ENCODE measurements around the gene L2HGDH.

Gene L2HGDH

DNA sequence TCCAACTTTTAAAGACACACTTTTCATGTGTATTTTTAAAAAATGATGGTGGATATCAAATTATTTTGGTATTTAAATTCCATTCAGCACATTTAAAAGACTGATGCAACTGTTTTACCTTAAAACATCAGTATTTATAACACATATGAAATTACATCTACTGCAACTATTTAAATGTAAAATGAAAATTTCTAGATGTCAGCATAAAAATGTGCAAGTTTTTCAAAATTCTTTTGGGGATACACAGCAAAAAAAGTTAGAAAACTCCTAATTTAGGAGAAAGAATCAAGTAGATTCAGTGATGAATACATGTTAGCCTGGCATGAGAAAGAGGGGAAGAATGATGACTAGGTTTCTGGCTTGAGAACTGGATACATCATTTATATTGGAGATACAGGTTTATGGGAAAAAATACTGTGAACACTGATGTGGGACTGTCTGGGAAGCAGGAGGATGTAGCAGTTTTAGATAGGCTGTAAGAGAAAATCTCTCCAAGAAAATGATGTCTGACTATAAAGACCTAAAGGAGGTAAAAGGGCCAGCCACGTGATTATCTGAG is 89.9 kb downstream of the L2HGDH start:
- TF ChIP-seq POLR2AphosphoS5 (IDR thresholded peaks at IDR 0.05; ENCODE audit: low read depth, low read length): no peak

DNA sequence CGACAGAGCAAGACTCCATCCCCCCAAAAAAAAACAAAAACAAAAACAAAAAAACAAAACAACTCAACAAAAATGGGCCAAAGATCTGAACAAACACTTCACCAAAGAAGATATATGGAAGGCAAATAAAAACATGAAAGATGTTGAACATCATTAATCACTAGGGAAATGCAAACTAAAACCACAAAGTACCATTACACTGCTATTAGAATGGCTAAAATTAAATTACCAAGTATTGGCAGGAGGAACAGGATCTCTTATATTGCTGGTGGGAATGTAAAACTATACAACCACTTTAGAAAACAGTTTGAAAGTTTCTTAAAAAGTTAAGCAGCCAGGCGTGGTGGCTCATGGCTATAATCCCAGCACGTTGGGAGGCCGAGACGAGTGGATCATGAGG is 93.5 kb downstream of the L2HGDH start:
- TF ChIP-seq TAF1 (IDR thresholded peaks at IDR 0.05; ENCODE audit: borderline replicate concordance, insufficient read depth, low read length) (no peak), FOXP2 (optimal IDR thresholded peaks at IDR 0.05; ENCODE audit: borderline replicate concordance, extremely low read depth, extremely low read length, insufficient read depth) (no peak), POLR2AphosphoS5 (IDR thresholded peaks at IDR 0.05; ENCODE audit: low read depth, low read length) (no peak), SIN3A (IDR thresholded peaks at IDR 0.05; ENCODE audit: borderline replicate concordance, insufficient read depth, low read length) (no peak)
- TF ChIP-seq, protein P1, sequence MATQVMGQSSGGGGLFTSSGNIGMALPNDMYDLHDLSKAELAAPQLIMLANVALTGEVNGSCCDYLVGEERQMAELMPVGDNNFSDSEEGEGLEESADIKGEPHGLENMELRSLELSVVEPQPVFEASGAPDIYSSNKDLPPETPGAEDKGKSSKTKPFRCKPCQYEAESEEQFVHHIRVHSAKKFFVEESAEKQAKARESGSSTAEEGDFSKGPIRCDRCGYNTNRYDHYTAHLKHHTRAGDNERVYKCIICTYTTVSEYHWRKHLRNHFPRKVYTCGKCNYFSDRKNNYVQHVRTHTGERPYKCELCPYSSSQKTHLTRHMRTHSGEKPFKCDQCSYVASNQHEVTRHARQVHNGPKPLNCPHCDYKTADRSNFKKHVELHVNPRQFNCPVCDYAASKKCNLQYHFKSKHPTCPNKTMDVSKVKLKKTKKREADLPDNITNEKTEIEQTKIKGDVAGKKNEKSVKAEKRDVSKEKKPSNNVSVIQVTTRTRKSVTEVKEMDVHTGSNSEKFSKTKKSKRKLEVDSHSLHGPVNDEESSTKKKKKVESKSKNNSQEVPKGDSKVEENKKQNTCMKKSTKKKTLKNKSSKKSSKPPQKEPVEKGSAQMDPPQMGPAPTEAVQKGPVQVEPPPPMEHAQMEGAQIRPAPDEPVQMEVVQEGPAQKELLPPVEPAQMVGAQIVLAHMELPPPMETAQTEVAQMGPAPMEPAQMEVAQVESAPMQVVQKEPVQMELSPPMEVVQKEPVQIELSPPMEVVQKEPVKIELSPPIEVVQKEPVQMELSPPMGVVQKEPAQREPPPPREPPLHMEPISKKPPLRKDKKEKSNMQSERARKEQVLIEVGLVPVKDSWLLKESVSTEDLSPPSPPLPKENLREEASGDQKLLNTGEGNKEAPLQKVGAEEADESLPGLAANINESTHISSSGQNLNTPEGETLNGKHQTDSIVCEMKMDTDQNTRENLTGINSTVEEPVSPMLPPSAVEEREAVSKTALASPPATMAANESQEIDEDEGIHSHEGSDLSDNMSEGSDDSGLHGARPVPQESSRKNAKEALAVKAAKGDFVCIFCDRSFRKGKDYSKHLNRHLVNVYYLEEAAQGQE (IDR thresholded peaks at IDR 0.05; ENCODE audit: insufficient read depth in 1 of 2, low read depth in 2 of 2, low read length in 2 of 2): no peak

DNA sequence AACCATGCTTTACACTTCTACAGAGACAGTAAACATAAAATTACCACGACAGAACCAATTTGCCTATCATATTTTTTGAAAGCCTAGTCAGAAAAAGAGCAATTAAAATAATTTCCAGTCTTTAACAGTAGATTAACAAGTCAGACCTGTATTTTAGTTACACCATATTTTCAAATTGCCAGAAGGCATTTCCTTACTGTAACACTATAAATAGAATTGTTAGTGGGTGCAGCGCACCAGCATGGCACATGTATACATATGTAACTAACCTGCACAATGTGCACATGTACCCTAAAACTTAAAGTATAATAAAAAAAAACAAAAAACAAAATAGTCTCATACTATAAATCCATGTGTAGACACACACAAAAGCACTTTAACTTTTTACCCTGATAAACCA is 96.6 kb downstream of the L2HGDH start:
- TF ChIP-seq TAF1 (IDR thresholded peaks at IDR 0.05; ENCODE audit: borderline replicate concordance, insufficient read depth, low read length) (no peak), FOXP2 (optimal IDR thresholded peaks at IDR 0.05; ENCODE audit: borderline replicate concordance, extremely low read depth, extremely low read length, insufficient read depth) (no peak), POLR2AphosphoS5 (IDR thresholded peaks at IDR 0.05; ENCODE audit: low read depth, low read length) (no peak), SIN3A (IDR thresholded peaks at IDR 0.05; ENCODE audit: borderline replicate concordance, insufficient read depth, low read length) (no peak)
- TF ChIP-seq, protein P1 (IDR thresholded peaks at IDR 0.05; ENCODE audit: insufficient read depth in 1 of 2, low read depth in 2 of 2, low read length in 2 of 2): no peak

DNA sequence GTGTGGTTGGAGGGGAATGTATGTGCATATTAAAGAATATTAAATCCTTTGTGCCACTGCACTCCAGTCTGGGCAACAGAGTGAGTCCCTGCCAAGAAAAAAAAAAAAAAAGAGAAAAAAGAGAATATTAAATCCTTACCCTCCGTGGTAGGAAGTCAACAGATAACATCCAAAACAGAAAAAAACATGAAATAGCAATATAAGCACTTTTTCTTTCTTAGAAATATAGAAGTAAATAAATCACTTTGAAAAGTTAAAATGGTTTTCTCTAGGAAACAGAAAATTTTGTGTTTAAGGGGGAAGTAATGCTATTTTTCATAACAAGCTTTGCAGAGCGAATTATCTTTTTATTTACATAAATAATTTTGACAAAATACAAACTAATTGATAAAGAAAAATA is 98.2 kb downstream of the L2HGDH start:
- TF ChIP-seq, protein P1 (IDR thresholded peaks at IDR 0.05; ENCODE audit: insufficient read depth in 1 of 2, low read depth in 2 of 2, low read length in 2 of 2): no peak
- no peak for TF ChIP-seq TAF1 (IDR thresholded peaks at IDR 0.05; ENCODE audit: borderline replicate concordance, insufficient read depth, low read length)

DNA sequence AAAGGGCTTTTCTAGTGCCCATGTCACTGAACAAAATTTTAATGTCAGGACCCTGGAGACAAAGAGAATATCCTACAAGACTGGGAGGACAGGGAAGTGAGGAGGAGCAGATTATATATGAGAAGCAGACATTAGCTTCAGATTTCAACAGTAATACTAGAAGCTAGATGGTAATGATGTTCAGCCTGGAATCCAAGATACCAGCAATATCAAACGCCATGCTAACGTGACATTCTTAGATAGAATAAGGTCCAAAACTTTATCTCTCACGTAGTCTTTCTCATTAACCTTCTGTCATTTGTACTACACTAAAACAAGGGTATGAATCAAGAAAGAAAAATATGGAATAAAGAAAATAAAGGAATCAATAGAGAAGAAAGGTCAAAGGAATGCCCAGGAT is 99.3 kb downstream of the L2HGDH start:
- TF ChIP-seq TAF1 (IDR thresholded peaks at IDR 0.05; ENCODE audit: borderline replicate concordance, insufficient read depth, low read length) (no peak), SIN3A (IDR thresholded peaks at IDR 0.05; ENCODE audit: borderline replicate concordance, insufficient read depth, low read length) (no peak), FOXP2 (optimal IDR thresholded peaks at IDR 0.05; ENCODE audit: borderline replicate concordance, extremely low read depth, extremely low read length, insufficient read depth) (no peak), POLR2AphosphoS5 (IDR thresholded peaks at IDR 0.05; ENCODE audit: low read depth, low read length) (no peak)
- TF ChIP-seq, protein P1 (IDR thresholded peaks at IDR 0.05; ENCODE audit: insufficient read depth in 1 of 2, low read depth in 2 of 2, low read length in 2 of 2): no peak
